ENCODE data around the gene SCIN.
"Not testable (repeated sequence)": the region's sequence is repeated elsewhere in the genome, so short reads cannot be mapped to it uniquely, and the experiment has no call there.

- TF ChIP-seq CTCF (IDR thresholded peaks at IDR 0.05); EZH2 (IDR thresholded peaks at IDR 0.05; ENCODE audit: borderline replicate concordance, insufficient read depth, low read depth, low read length, poor library complexity, severe bottlenecking): not testable (repeated sequence)
Observed at GRCh38 chr7:12645212-12645611, 74.7 kb downstream of the SCIN start.
